Prostate gland (tissue), 2 donors: Measurements from ENCODE around the gene NRXN3. TPM values are rescaled to one million over a fixed set of nuclear protein-coding genes. Genes with fewer than 3 reads are reported as not detected.

Experiments used
- DNase-seq: peaks from one replicate; pipeline ENCODE4 v3.0.0-alpha.2; 2019; ENCODE audit warnings: low spot score
- H3K27ac ChIP-seq, 2 donors: fragments of 200-600 bp; sonication (generic); 2 replicates each; pipeline ENCODE4 v1.5.1; 2017 to 2019
- H3K27me3 ChIP-seq: fragments of 200-600 bp; sonication (generic); replicated peaks from 2 replicates; pipeline ENCODE4 v1.5.1; 2019; ENCODE audit not compliant: insufficient read depth
- H3K36me3 ChIP-seq, 2 donors: fragments of 200-600 bp; sonication (generic); 1 replicate in 1 of 2; 2 replicates in 1 of 2; pipeline versions ENCODE4 v1.5.1 to v1.8.1; 2017 to 2019
- H3K4me1 ChIP-seq: fragments of 200-600 bp; sonication (generic); replicated peaks from 2 replicates; pipeline ENCODE4 v1.5.1; 2019
- H3K4me3 ChIP-seq, 2 donors: fragments of 200-600 bp; sonication (generic); 2 replicates each; pipeline ENCODE4 v1.5.1; 2017 to 2019
- H3K9me3 ChIP-seq: fragments of 200-600 bp; sonication (generic); 2 replicates; pipeline ENCODE4 v1.5.1; 2017
- CTCF ChIP-seq, 4 experiments: fragments of 200-600 bp in 2 of 4; fragments of 450-650 bp in 2 of 4; sonication (generic) in 2 of 4; IDR thresholded peaks; 1 replicate in 3 of 4; 2 replicates in 1 of 4; pipeline ENCODE4 v1.5.1; 2016 to 2019; ENCODE audit warnings: antibody characterized with exemption in 4 of 4, mild to moderate bottlenecking in 2 of 4, moderate library complexity in 2 of 4
- POLR2A ChIP-seq: fragments of 450-650 bp; IDR thresholded peaks from one replicate; pipeline ENCODE4 v1.6.1; 2016; ENCODE audit warnings: antibody characterized with exemption, mild to moderate bottlenecking
- POLR2AphosphoS5 ChIP-seq: sonication (generic); formaldehyde crosslinking; IDR thresholded peaks from one replicate; pipeline ENCODE4 v1.6.1; 2017; ENCODE audit warnings: antibody characterized with exemption
- whole genome bisulfite sequencing: methylation state at CpG from one replicate; pipeline ENCODE4 v1.1.5; 2018; 5-methylcytosine and 5-hydroxymethylcytosine counted together
- intact Hi-C: fragments of 100-400 bp; cut with DNase I; formaldehyde crosslinking; loops from one replicate; pipeline ENCODE4 v1.14.2; 2022
- total RNA-seq, 2 donors: library from RNA; depleted of rRNA; stranded (reverse); fragments of >200 nt; gene quantifications; one replicate each; pipeline ENCODE4 v1.1.0, GENCODE V29; 2016

The NRXN3 gene
- total RNA-seq, 2 donors from 2014 or later: 6.6 to 8.2 TPM

- 81% methylated on average over 4 of the region's 4 CpGs for WGBS
- no peak for DNase-seq
These were observed 1413.7 kb downstream of the NRXN3 start for GRCh38 chr14:79583738-79584408.

GRCh38 chr14:79584679-79585078 is 1414.5 kb downstream of the NRXN3 start:
- intact Hi-C loops: no loop called here
- no peak for DNase-seq
- no peak overlapping the region for H3K27ac ChIP-seq
- no peaks in the 10 kb centered on the region for H3K27me3 ChIP-seq
- TF ChIP-seq POLR2A (no peak), CTCF (IDR thresholded peaks at IDR 0.05) (no peak), POLR2AphosphoS5 (no peak)
- no peak overlapping the region for H3K4me3 ChIP-seq
- WGBS: 76% methylated on average over 2 of the region's 2 CpGs
- no peaks in the 10 kb centered on the region for H3K36me3 ChIP-seq
- H3K4me1 ChIP-seq: no peaks in the 10 kb centered on the region
- H3K9me3 ChIP-seq: no peaks in the 10 kb centered on the region

More at GRCh38 chr14:79583738-79584408, 1413.7 kb downstream of the NRXN3 start:
- Histone ChIP-seq H3K27me3 (no peaks in the 10 kb centered on the region), H3K36me3 (no peaks in the 10 kb centered on the region), H3K27ac (no peak overlapping the region), H3K9me3 (no peaks in the 10 kb centered on the region), H3K4me3 (no peak overlapping the region), H3K4me1 (no peaks in the 10 kb centered on the region)
- TF ChIP-seq POLR2AphosphoS5 (no peak), CTCF (IDR thresholded peaks at IDR 0.05) (no peak), POLR2A (no peak)
- intact Hi-C loops: no loop called here

GRCh38 chr14:79585845-79586244 is 1415.7 kb downstream of the NRXN3 start:
- Histone ChIP-seq H3K4me1 (no peaks in the 10 kb centered on the region), H3K36me3 (no peaks in the 10 kb centered on the region), H3K4me3 (no peak overlapping the region), H3K9me3 (no peaks in the 10 kb centered on the region), H3K27ac (no peak overlapping the region), H3K27me3 (no peaks in the 10 kb centered on the region)
- DNase-seq: no peak
- 93% methylated on average over 4 of the region's 4 CpGs for WGBS
- TF ChIP-seq POLR2A (no peak), CTCF (IDR thresholded peaks at IDR 0.05) (no peak), POLR2AphosphoS5 (no peak)
- intact Hi-C loops: no loop called here

GRCh38 chr14:79586416-79586815 is 1416.2 kb downstream of the NRXN3 start:
- Histone ChIP-seq H3K4me3 (no peak overlapping the region), H3K9me3 (no peaks in the 10 kb centered on the region), H3K27me3 (no peaks in the 10 kb centered on the region), H3K36me3 (no peaks in the 10 kb centered on the region), H3K4me1 (no peaks in the 10 kb centered on the region), H3K27ac (no peak overlapping the region)
- TF ChIP-seq POLR2AphosphoS5 (no peak), CTCF (IDR thresholded peaks at IDR 0.05) (no peak), POLR2A (no peak)
- intact Hi-C loops: no loop called here
- WGBS: 98% methylated on average over 5 of the region's 5 CpGs
- DNase-seq: no peak

- Histone ChIP-seq H3K27ac (no peak overlapping the region), H3K36me3 (no peaks in the 10 kb centered on the region), H3K4me3 (no peak overlapping the region), H3K4me1 (no peaks in the 10 kb centered on the region), H3K9me3 (no peaks in the 10 kb centered on the region), H3K27me3 (no peaks in the 10 kb centered on the region)
- no peak for DNase-seq
- intact Hi-C loops: no loop called here
- 28% methylated on average over 7 of the region's 7 CpGs for WGBS
- TF ChIP-seq POLR2A (no peak), CTCF (IDR thresholded peaks at IDR 0.05) (no peak), POLR2AphosphoS5 (no peak)
These were observed 1416.9 kb downstream of the NRXN3 start for GRCh38 chr14:79586989-79587598.
